HEK293 (cell line): ENCODE measurements around the gene PAK3.

ENCODE experiments used
- CTCF ChIA-PET: fragments of 350-600 bp; formaldehyde crosslinking; extraction: SDS; loops from one replicate; lab custom pipeline; 2021; ENCODE audit warnings: antibody characterized with exemption; lab: Yijun Ruan, JAX
- POLR2A ChIA-PET: fragments of 300-600 bp; formaldehyde crosslinking; extraction: SDS; loops from one replicate; lab custom pipeline; 2020; ENCODE audit warnings: antibody characterized with exemption, inconsistent platforms; lab: Yijun Ruan, JAX
- H3K27ac ChIP-seq: fragments of 200-500 bp; sonication (Bioruptor generic); 2 replicates; pipeline ENCODE4 v1.5.1; 2014; ENCODE audit warnings: low read depth, low read length, control low read depth, inconsistent platforms; ENCODE audit errors: extremely low read depth
- H3K36me3 ChIP-seq, 2 experiments: fragments of 200-500 bp in 1 of 2; sonication (Bioruptor generic) in 1 of 2; 1 replicate in 1 of 2; 2 replicates in 1 of 2; pipeline ENCODE4 v1.5.1; 2014 to 2017; ENCODE audit warnings: inconsistent platforms in 2 of 2, low read length in 2 of 2; ENCODE audit not compliant: control insufficient read depth in 2 of 2, insufficient read depth in 1 of 2
- H3K4me1 ChIP-seq: fragments of 200-500 bp; sonication (Bioruptor generic); 2 replicates; pipeline ENCODE4 v1.5.1; 2014; ENCODE audit warnings: mild to moderate bottlenecking, low read length, inconsistent platforms; ENCODE audit not compliant: control insufficient read depth, insufficient read depth
- H3K4me3 ChIP-seq: 2 replicates; pipeline ENCODE4 v1.5.1; 2011; ENCODE audit warnings: low read depth, mild to moderate bottlenecking, control low read depth, low read length, moderate library complexity
- H3K9me3 ChIP-seq: fragments of 200-500 bp; sonication (Bioruptor generic); 2 replicates; pipeline ENCODE4 v1.5.1; 2014; ENCODE audit warnings: low read depth, low read length, inconsistent platforms; ENCODE audit not compliant: control insufficient read depth, insufficient read depth
- EGR2 ChIP-seq: fragments of 450-650 bp; formaldehyde crosslinking; IDR thresholded peaks from 2 replicates; pipeline ENCODE4 v1.5.1; 2016; ENCODE audit warnings: low read depth, missing biosample characterization, missing genetic modification characterization
- GFI1B ChIP-seq: fragments of 450-650 bp; formaldehyde crosslinking; IDR thresholded peaks from 2 replicates; pipeline ENCODE4 v1.5.1; 2016; ENCODE audit warnings: missing biosample characterization, missing genetic modification characterization
- OSR2 ChIP-seq: fragments of 450-650 bp; formaldehyde crosslinking; IDR thresholded peaks from 2 replicates; pipeline ENCODE4 v1.5.1; 2016; ENCODE audit warnings: missing biosample characterization, missing genetic modification characterization
- SETDB1 ChIP-seq: IDR thresholded peaks from one replicate; pipeline ENCODE4 v1.6.1; 2017; ENCODE audit warnings: mild to moderate bottlenecking, low read length, moderate library complexity, mixed read lengths; ENCODE audit not compliant: insufficient read length
- TRIM28 ChIP-seq: IDR thresholded peaks from 2 replicates; pipeline ENCODE4 v1.6.1; 2011; ENCODE audit warnings: low read length, control low read depth, borderline replicate concordance
- ZIC2 ChIP-seq: fragments of 450-650 bp; formaldehyde crosslinking; IDR thresholded peaks from 2 replicates; pipeline ENCODE4 v1.5.1; 2016; ENCODE audit warnings: missing biosample characterization, missing genetic modification characterization
- ZNF112 ChIP-seq: fragments of 450-650 bp; formaldehyde crosslinking; IDR thresholded peaks from 2 replicates; pipeline ENCODE4 v1.5.0; 2017; ENCODE audit warnings: missing biosample characterization, missing genetic modification characterization
- ZNF292 ChIP-seq: fragments of 450-650 bp; formaldehyde crosslinking; IDR thresholded peaks from 2 replicates; pipeline ENCODE4 v1.5.1; 2016; ENCODE audit warnings: low read depth, missing biosample characterization, missing genetic modification characterization, borderline replicate concordance
- ZNF629 ChIP-seq: fragments of 450-650 bp; formaldehyde crosslinking; IDR thresholded peaks from 2 replicates; pipeline ENCODE4 v1.5.1; 2017; ENCODE audit warnings: missing biosample characterization, missing genetic modification characterization
- ZNF654 ChIP-seq: fragments of 450-650 bp; formaldehyde crosslinking; IDR thresholded peaks from 2 replicates; pipeline ENCODE4 v1.5.1; 2016; ENCODE audit warnings: low read depth, missing biosample characterization, missing genetic modification characterization
- ZSCAN23 ChIP-seq: fragments of 450-650 bp; formaldehyde crosslinking; IDR thresholded peaks from 2 replicates; pipeline ENCODE4 v1.5.1; 2016; ENCODE audit warnings: missing biosample characterization, missing genetic modification characterization
- TF ChIP-seq, protein P1 (sequence below): fragments of 450-650 bp; formaldehyde crosslinking; conservative IDR thresholded peaks from 2 replicates; pipeline ENCODE4 v1.5.1; 2016; ENCODE audit warnings: low read depth, missing biosample characterization, missing genetic modification characterization
- TF ChIP-seq, protein P2 (sequence below): fragments of 450-650 bp; formaldehyde crosslinking; IDR thresholded peaks from 2 replicates; pipeline ENCODE4 v1.5.1; 2017; ENCODE audit warnings: missing biosample characterization, missing genetic modification characterization
- TF ChIP-seq, protein P3 (sequence below): fragments of 450-650 bp; formaldehyde crosslinking; IDR thresholded peaks from 2 replicates; pipeline ENCODE4; 2016; ENCODE audit warnings: missing biosample characterization, missing genetic modification characterization

The PAK3 gene

DNA sequence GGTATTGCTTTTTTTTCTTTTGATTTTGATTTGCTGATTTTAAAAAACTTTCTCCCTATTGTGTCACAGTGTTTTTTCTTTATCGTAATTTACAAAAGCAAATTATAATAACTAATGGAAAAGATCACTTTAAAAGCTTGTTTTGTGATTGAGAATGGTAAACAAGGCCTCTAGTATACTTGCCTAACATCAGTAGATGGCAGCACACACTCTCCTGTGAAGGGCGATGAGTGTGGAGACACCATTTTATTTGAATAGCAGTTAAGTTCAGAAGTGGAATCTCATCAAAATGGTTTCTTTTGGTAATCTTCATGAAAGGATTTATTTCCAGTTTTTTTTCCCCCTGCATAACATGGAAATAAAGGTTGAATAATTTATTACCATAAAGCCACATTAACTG lies 72.3 kb downstream of the PAK3 start:
- Histone ChIP-seq H3K27ac (no peak overlapping the region), H3K36me3 (no peaks in the 10 kb centered on the region), H3K9me3 (no peaks in the 10 kb centered on the region), H3K4me1 (no peaks in the 10 kb centered on the region), H3K4me3 (no peak overlapping the region)
- ChIA-PET CTCF (interaction anchor here (0.6 to 7.9 kb wide), 4 partner anchors 12 to 273 kb away, joined by 3 to 41 read pairs (median 3); no protein-coding TSS in a partner anchor), POLR2A (no interaction called here)
- TF ChIP-seq ZNF654 (tag by site-specific recombination) (peak; percentile 36), ZSCAN23 (no peak), ZNF112 (tag by site-specific recombination) (no peak)
- TF ChIP-seq, protein P1, sequence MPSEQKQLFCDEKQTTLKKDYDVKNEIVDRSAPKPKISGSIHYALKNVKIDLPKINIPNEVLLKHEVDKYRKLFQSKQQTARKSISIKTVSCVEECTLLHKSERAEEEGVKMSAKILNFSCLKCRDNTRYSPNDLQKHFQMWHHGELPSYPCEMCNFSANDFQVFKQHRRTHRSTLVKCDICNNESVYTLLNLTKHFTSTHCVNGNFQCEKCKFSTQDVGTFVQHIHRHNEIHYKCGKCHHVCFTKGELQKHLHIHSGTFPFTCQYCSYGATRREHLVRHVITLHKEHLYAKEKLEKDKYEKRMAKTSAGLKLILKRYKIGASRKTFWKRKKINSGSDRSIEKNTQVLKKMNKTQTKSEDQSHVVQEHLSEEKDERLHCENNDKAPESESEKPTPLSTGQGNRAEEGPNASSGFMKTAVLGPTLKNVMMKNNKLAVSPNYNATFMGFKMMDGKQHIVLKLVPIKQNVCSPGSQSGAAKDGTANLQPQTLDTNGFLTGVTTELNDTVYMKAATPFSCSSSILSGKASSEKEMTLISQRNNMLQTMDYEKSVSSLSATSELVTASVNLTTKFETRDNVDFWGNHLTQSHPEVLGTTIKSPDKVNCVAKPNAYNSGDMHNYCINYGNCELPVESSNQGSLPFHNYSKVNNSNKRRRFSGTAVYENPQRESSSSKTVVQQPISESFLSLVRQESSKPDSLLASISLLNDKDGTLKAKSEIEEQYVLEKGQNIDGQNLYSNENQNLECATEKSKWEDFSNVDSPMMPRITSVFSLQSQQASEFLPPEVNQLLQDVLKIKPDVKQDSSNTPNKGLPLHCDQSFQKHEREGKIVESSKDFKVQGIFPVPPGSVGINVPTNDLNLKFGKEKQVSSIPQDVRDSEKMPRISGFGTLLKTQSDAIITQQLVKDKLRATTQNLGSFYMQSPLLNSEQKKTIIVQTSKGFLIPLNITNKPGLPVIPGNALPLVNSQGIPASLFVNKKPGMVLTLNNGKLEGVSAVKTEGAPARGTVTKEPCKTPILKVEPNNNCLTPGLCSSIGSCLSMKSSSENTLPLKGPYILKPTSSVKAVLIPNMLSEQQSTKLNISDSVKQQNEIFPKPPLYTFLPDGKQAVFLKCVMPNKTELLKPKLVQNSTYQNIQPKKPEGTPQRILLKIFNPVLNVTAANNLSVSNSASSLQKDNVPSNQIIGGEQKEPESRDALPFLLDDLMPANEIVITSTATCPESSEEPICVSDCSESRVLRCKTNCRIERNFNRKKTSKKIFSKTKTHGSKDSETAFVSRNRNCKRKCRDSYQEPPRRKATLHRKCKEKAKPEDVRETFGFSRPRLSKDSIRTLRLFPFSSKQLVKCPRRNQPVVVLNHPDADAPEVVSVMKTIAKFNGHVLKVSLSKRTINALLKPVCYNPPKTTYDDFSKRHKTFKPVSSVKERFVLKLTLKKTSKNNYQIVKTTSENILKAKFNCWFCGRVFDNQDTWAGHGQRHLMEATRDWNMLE (tag by site-specific recombination) = no peak

DNA sequence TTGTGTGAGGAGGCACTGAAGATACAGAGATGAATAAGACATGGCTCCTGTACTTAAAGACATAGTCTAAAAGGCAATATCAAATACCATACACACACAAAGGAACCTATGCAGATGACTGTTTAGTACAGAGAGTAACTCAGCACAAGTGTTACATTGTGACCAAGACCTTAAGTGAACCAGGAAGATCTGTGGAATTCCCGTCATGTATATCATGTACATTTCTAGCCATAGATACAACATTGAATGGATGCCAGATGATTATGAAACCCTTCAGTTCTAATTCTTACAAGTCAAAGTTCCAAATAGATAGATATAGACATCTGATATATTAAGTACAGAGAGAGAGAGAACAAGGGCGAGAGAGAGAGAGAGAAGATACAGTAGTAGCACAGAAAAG lies 73.2 kb downstream of the PAK3 start:
- POLR2A ChIA-PET = no interaction called here
- TF ChIP-seq, protein P2, sequence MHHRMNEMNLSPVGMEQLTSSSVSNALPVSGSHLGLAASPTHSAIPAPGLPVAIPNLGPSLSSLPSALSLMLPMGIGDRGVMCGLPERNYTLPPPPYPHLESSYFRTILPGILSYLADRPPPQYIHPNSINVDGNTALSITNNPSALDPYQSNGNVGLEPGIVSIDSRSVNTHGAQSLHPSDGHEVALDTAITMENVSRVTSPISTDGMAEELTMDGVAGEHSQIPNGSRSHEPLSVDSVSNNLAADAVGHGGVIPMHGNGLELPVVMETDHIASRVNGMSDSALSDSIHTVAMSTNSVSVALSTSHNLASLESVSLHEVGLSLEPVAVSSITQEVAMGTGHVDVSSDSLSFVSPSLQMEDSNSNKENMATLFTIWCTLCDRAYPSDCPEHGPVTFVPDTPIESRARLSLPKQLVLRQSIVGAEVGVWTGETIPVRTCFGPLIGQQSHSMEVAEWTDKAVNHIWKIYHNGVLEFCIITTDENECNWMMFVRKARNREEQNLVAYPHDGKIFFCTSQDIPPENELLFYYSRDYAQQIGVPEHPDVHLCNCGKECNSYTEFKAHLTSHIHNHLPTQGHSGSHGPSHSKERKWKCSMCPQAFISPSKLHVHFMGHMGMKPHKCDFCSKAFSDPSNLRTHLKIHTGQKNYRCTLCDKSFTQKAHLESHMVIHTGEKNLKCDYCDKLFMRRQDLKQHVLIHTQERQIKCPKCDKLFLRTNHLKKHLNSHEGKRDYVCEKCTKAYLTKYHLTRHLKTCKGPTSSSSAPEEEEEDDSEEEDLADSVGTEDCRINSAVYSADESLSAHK (tag by site-specific recombination) = no peak
- TF ChIP-seq ZSCAN23 (no peak), TRIM28 (no peak), GFI1B (tag by site-specific recombination) (no peak), ZNF292 (tag by site-specific recombination) (no peak), SETDB1 (no peak), OSR2 (tag by site-specific recombination) (no peak), ZNF629 (tag by site-specific recombination) (no peak), EGR2 (tag by site-specific recombination) (no peak), ZIC2 (no peak)
- TF ChIP-seq, protein P3, sequence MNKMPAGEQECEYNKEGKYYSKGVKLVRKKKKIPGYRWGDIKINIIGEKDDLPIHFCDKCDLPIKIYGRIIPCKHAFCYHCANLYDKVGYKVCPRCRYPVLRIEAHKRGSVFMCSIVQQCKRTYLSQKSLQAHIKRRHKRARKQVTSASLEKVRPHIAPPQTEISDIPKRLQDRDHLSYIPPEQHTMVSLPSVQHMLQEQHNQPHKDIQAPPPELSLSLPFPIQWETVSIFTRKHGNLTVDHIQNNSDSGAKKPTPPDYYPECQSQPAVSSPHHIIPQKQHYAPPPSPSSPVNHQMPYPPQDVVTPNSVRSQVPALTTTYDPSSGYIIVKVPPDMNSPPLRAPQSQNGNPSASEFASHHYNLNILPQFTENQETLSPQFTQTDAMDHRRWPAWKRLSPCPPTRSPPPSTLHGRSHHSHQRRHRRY (tag by site-specific recombination) = no peak
- TF ChIP-seq, all 188 proteins: peak for 0
- Histone ChIP-seq H3K4me1 (no peaks in the 10 kb centered on the region), H3K9me3 (no peaks in the 10 kb centered on the region), H3K4me3 (no peak overlapping the region), H3K27ac (no peak overlapping the region), H3K36me3 (no peaks in the 10 kb centered on the region)
- CTCF ChIA-PET = interaction anchor here (0.6 to 7.9 kb wide), 2 partner anchors 75 to 257 kb away, joined by 3 to 41 read pairs; no protein-coding TSS in a partner anchor
